Fibroblast of villous mesenchyme (primary cell): ENCODE data around the gene ADCY10. TPM values are rescaled to one million over a fixed set of nuclear protein-coding genes. Genes with fewer than 3 reads are reported as not detected.

Experiments used
- DNase-seq: peaks from one replicate; pipeline ENCODE4 v3.0.0-alpha.2; 2010; ENCODE audit warnings: low read depth
- H3K4me3 ChIP-seq: 2 replicates; pipeline ENCODE4 v1.5.1; 2011; ENCODE audit warnings: low read depth, mild to moderate bottlenecking, low read length
- total RNA-seq: library from RNA; depleted of rRNA; stranded (reverse); fragments of >200 nt; gene quantifications from 2 replicates; pipeline ENCODE4 v1.2.3, GENCODE V29; 2012
- TF ChIP-seq, protein P1 (sequence below): IDR thresholded peaks from 2 replicates; pipeline ENCODE4 v1.5.1; 2012; ENCODE audit warnings: low read depth, mild to moderate bottlenecking, low read length; ENCODE audit not compliant: insufficient read depth

ADCY10 gene
- total RNA-seq, 1 donor, result under 0.01 TPM

DNA sequence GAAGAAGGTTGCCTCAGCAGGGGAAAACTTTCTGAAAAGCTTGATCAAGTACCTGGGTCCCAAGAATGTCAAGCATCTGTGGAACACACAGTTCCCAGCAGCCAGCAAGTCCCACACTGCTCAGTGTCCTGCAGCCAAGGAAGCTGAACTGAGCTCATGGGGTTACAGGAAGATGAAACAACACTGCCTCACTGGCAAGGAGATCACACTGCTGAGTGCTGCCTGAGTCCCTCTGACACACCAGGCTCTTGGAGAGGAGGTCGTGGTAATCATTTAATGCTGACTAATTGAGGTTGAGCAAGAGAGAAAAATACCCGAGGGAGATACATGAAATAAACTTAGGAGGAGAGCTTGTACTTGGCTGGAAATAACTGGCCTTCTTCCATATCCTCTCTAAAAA, 116.9 kb downstream of the ADCY10 start:
- no peak overlapping the region for H3K4me3 ChIP-seq
- TF ChIP-seq, protein P1, sequence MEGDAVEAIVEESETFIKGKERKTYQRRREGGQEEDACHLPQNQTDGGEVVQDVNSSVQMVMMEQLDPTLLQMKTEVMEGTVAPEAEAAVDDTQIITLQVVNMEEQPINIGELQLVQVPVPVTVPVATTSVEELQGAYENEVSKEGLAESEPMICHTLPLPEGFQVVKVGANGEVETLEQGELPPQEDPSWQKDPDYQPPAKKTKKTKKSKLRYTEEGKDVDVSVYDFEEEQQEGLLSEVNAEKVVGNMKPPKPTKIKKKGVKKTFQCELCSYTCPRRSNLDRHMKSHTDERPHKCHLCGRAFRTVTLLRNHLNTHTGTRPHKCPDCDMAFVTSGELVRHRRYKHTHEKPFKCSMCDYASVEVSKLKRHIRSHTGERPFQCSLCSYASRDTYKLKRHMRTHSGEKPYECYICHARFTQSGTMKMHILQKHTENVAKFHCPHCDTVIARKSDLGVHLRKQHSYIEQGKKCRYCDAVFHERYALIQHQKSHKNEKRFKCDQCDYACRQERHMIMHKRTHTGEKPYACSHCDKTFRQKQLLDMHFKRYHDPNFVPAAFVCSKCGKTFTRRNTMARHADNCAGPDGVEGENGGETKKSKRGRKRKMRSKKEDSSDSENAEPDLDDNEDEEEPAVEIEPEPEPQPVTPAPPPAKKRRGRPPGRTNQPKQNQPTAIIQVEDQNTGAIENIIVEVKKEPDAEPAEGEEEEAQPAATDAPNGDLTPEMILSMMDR, result no peak
- peak; percentile 97 for DNase-seq

DNA sequence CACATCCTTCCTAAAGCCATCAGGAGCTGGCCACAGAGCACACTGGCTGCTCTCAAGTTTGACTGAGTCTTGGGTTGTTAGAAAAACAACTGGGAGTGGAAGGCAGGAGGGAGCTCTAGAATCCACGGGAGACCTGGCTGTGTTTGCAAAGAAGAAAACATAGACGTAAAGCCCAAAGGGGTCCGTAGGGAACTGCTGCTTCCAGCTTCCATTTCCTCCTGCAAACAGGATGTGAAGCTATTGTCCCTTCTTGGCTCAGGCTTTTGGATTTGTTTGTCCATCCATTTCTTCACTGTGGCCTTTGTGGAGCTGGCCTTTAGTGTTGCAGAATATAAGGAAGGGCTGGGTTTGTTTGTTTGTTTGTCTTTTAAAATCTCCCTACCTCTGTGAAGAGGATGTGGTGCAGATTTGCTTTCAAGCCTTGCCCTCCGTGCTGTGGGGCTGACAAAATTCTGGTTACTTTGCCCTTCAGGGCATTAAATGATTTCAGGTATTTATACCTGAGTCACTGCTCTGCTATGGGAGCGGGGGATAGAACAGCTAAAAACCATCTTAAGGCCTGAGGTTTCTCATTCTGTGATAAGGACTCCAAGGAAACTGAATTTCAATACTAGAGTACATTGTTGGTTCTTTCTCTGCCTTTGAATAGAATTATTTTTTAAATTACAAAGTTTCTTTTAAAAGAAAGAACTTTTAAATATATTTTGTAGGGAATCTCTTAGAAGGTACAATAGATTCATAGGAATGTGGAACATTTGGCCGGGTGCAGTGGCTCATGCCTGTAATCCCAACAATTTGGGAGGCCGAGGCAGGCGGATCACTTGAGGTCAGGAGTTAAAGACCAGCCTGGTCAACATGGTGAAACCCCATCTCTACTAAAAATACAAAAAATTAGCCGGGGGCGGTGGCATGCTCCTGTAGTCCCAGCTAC, 117.9 kb downstream of the ADCY10 start:
- TF ChIP-seq, protein P1, result no peak
- no peak for DNase-seq
- no peak overlapping the region for H3K4me3 ChIP-seq

DNA sequence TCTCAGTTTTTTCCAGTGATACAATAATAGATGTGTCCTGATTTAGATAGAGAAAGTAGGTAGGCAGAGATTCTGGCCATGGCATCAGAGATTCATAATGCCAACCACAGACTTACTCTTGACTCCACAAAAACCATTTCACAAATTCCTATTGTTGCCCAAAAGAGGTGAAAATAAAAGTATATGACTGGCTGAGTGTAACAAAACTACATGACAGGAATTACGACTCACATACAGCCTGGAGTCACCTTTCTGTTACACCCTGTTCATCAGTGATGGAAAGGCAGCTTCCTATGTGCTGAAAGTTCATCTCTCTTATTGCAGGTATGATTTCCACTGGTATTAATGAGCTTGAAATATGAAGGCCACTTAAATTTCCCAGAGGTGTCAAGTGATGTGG, 119.9 kb downstream of the ADCY10 start:
- DNase-seq, result no peak
- TF ChIP-seq, protein P1, result no peak
- no peak overlapping the region for H3K4me3 ChIP-seq

DNA sequence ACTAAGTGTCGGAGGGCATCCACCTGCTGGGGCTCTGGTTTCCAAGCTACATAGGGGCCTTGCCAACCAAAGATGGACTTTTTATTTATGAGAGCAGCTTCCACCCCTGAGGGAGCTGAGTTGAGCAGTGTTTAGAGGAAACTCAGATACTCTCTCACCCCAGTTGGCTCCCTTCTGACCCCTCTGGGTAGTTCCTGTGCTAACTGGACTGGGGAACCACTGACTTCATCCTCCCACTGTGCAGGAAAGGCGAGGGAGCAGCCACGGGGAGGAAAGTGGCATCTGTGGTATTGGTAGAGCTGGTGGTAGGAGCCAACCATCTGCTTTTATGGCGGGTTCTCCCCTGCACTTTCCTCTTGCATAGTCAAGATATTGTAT, 121.8 kb downstream of the ADCY10 start:
- DNase-seq, result no peak
- TF ChIP-seq, protein P1, result no peak
- no peak overlapping the region for H3K4me3 ChIP-seq

DNA sequence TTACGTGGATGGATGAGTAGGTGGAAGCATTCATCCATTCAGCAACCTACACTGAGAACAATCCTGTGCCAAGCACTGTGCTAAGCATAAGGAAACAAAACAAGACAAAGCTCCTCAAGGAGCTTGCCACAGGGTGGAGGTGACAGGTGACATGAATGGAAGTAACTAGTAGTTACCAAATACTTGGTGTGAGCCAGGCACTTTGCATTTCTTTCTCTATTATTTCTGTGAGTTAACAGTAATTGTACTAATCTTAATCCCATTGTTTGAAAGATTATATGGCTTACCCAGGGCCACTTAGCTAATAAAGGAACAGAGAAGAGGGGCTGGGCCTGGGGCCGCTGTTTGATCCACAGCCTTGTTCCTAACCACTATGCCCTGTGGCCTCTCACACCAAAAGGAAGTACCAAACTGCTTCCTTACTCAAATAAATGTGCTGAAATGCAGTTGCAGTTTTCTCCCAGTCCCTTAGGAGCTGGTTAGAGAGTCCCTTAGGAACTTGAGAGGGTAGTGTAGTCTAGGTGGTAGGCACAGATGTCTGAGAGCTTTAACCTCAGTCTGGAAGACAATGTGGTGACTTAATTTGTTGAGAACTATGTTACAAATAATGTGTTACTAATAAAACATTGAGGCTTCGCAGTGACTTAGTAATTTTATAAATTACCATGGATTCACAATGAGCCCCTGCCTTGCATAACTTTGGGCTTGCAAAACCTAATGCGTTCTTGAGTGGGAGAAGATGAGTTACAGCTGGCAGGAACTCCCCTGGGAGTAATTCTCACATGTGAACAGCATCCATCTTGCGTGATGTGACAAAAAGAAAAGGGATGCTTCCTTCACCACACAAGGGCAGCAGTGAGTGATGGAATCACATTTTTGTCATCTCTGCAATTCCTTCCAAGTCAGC, 122.4 kb downstream of the ADCY10 start:
- peak; percentile 97 for DNase-seq
- no peak overlapping the region for H3K4me3 ChIP-seq
- TF ChIP-seq, protein P1, result peak; percentile 4

DNA sequence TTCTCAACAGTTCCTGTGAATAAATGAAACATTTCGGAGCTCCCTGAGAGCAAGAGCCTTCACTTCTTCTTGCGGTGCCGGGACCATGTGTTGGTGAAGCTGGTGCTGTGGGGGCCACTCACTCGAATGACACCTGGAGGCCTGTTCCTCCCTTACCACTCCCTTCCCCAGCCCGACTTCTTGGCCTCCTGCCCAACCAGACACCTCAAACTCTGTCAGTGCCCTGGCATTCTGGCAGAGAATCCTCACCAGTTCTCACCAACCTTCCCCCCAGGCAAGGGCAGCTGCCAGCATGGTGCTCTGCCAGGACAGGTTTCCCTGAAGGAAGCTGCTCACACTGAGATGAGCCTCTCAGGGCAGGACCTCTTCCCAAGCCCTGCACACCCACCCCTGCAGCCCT, 123.8 kb downstream of the ADCY10 start:
- TF ChIP-seq, protein P1, result no peak
- no peak for DNase-seq

More for the DNA sequence above, 123.8 kb downstream of the ADCY10 start:
- H3K4me3 ChIP-seq, result no peak overlapping the region
